NB4 (cell line): Measurements from ENCODE around the gene RBM4.

Experiments used
- CTCF ChIP-seq: IDR thresholded peaks from one replicate; pipeline ENCODE4 v1.5.1; 2012; ENCODE audit warnings: low read depth, low read length
- POLR2A ChIP-seq: IDR thresholded peaks from 2 replicates; pipeline ENCODE4 v1.6.1; 2011; ENCODE audit warnings: mild to moderate bottlenecking; ENCODE audit not compliant: insufficient read length; ENCODE audit errors: extremely low read depth

DNA sequence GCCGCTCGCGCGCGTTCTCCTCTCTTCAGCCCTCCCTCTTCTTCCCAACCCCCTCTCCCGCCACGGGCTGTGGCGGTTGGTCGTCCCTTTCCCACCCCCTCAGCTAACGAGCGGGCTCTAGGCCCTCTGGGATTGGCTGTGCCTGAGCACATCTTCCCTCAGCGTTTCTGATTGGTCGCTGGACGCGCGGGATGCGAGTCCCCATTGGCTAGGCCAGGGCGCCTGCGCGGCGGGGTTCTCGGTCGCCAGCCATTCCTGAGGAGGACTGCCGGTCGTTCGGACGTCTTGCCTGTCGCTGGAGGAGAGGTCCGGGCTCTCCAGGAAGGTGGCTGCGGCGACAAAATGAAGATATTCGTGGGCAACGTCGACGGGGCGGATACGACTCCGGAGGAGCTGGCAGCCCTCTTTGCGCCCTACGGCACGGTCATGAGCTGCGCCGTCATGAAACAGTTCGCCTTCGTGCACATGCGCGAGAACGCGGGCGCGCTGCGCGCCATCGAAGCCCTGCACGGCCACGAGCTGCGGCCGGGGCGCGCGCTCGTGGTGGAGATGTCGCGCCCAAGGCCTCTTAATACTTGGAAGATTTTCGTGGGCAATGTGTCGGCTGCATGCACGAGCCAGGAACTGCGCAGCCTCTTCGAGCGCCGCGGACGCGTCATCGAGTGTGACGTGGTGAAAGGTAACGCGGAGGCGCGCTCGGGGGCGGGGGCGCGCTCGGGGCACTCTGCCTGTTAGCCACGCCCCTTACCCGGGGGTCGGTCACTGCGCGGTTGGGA is 21.9 kb upstream of the RBM4 start, which contains the start of gene RBM14:
- no peak for TF ChIP-seq CTCF
- peak; percentile 100 for TF ChIP-seq POLR2A
